Endodermal cell (in vitro differentiated cells): ENCODE data around the gene CPLANE1. TPM values are rescaled to one million over a fixed set of nuclear protein-coding genes. Genes with fewer than 3 reads are reported as not detected.

ENCODE experiments used
- DNase-seq: peaks from one replicate; pipeline ENCODE4 v3.0.0-alpha.2; 2017
- H3K27ac ChIP-seq: 2 replicates; pipeline ENCODE4 v1.5.1; 2013; ENCODE audit warnings: mild to moderate bottlenecking, low read depth, low read length, moderate library complexity
- H3K27me3 ChIP-seq: 2 replicates; pipeline ENCODE4 v1.6.1; 2013; ENCODE audit warnings: mild to moderate bottlenecking, low read length, moderate library complexity; ENCODE audit not compliant: insufficient read depth, control insufficient read depth, poor library complexity, severe bottlenecking
- H3K36me3 ChIP-seq: 2 replicates; pipeline ENCODE4 v1.7.0; 2013; ENCODE audit warnings: mild to moderate bottlenecking, low read length, moderate library complexity; ENCODE audit not compliant: control insufficient read depth, insufficient read depth
- H3K4me1 ChIP-seq: one replicate; pipeline ENCODE4 v1.7.0; 2013; ENCODE audit warnings: low read length; ENCODE audit not compliant: control insufficient read depth, insufficient read depth
- H3K4me3 ChIP-seq: 2 replicates; pipeline ENCODE4 v1.5.1; 2013; ENCODE audit warnings: mild to moderate bottlenecking, low read length, moderate library complexity
- H3K9ac ChIP-seq: 2 replicates; pipeline ENCODE4 v1.6.1; 2013; ENCODE audit warnings: mild to moderate bottlenecking, low read length, moderate library complexity; ENCODE audit not compliant: poor library complexity, severe bottlenecking; ENCODE audit errors: extremely low read depth
- H3K9me3 ChIP-seq: 2 replicates; pipeline ENCODE4 v1.6.1; 2013; ENCODE audit warnings: mild to moderate bottlenecking, low read length, moderate library complexity; ENCODE audit not compliant: control insufficient read depth
- H3K27ac Mint-ChIP-seq: 2 replicates; pipeline ENCODE4 v1.8.0; 2020; ENCODE audit warnings: mixed read lengths
- H3K27me3 Mint-ChIP-seq: 2 replicates; pipeline ENCODE4 v1.8.0; 2021; ENCODE audit warnings: mild to moderate bottlenecking, mixed read lengths; ENCODE audit not compliant: insufficient read depth
- H3K36me3 Mint-ChIP-seq: 2 replicates; pipeline ENCODE4 v1.8.0; 2020; ENCODE audit warnings: low read depth, mixed read lengths
- H3K4me1 Mint-ChIP-seq: 2 replicates; pipeline ENCODE4 v1.8.0; 2020; ENCODE audit warnings: mixed read lengths
- H3K4me3 Mint-ChIP-seq: 2 replicates; pipeline ENCODE4 v1.8.0; 2020; ENCODE audit warnings: mild to moderate bottlenecking, moderate library complexity, mixed read lengths
- H3K9me3 Mint-ChIP-seq: 2 replicates; pipeline ENCODE4 v1.8.0; 2020; ENCODE audit warnings: mild to moderate bottlenecking, mixed read lengths
- CTCF ChIP-seq: fragments of 200-600 bp; sonication (generic); conservative IDR thresholded peaks from 2 replicates; pipeline ENCODE4 v1.5.0; 2021; ENCODE audit warnings: antibody characterized with exemption, mild to moderate bottlenecking
- WGBS, 2 experiments: methylation state at CpG; one replicate each; pipeline versions ENCODE4 v1.1.5 to v1.1.7; 2013; ENCODE audit warnings: missing lambda C conversion rate in 2 of 2, mixed read lengths in 1 of 2; ENCODE audit not compliant: insufficient coverage in 1 of 2, insufficient read length in 1 of 2; 5-methylcytosine and 5-hydroxymethylcytosine counted together
- total RNA-seq, 2 donors: library from RNA; stranded (reverse); fragmentation: NEBNext Ultra II Directional in 1 of 2; extraction: Animal tissue kit (Norgen Biotek cat#: 25700) in 1 of 2; gene quantifications; 2 replicates in 1 of 2; 3 replicates in 1 of 2; pipeline ENCODE4 v1.2.1, GENCODE V29; 2021

The CPLANE1 gene
- total RNA-seq, 2 donors from 2014 or later, result 17.2 to 22.8 TPM

GRCh38 chr5:37166197-37166596 lies 83.0 kb downstream of the CPLANE1 start:
- no peaks in the 10 kb centered on the region for H3K27me3 ChIP-seq
- H3K4me1 ChIP-seq, result no peaks in the 10 kb centered on the region
- Mint-ChIP-seq H3K27ac (no peak overlapping the region), H3K27me3 (no peaks in the 10 kb centered on the region), H3K4me3 (no peak overlapping the region), H3K36me3 (peaks cover 41% of the 10 kb centered on the region), H3K4me1 (no peaks in the 10 kb centered on the region), H3K9me3 (no peaks in the 10 kb centered on the region)
- peaks cover 55% of the 10 kb centered on the region for H3K36me3 ChIP-seq
- 96% methylated on average over 3 of the region's 3 CpGs; no CpG with 5 or more reads in 1 of the 2 experiments for WGBS, 2 experiments
- no peak overlapping the region for H3K27ac ChIP-seq
- DNase-seq, result no peak
- H3K9ac ChIP-seq, result no peak overlapping the region
- TF ChIP-seq CTCF, result no peak
- no peak overlapping the region for H3K4me3 ChIP-seq
- H3K9me3 ChIP-seq, result no peaks in the 10 kb centered on the region

GRCh38 chr5:37165761-37166160 lies 83.4 kb downstream of the CPLANE1 start:
- no peaks in the 10 kb centered on the region for H3K9me3 ChIP-seq
- no peak overlapping the region for H3K27ac Mint-ChIP-seq
- no peaks in the 10 kb centered on the region for H3K27me3 Mint-ChIP-seq
- no peaks in the 10 kb centered on the region for H3K27me3 ChIP-seq
- WGBS, 2 experiments, result 100% methylated on average over 1 of the region's 1 CpG
- no peak for TF ChIP-seq CTCF
- H3K36me3 ChIP-seq, result peaks cover 51% of the 10 kb centered on the region
- no peak overlapping the region for H3K4me3 Mint-ChIP-seq
- no peak overlapping the region for H3K4me3 ChIP-seq
- H3K36me3 Mint-ChIP-seq, result peaks cover 41% of the 10 kb centered on the region
- no peaks in the 10 kb centered on the region for H3K4me1 ChIP-seq
- H3K9me3 Mint-ChIP-seq, result no peaks in the 10 kb centered on the region
- no peak overlapping the region for H3K9ac ChIP-seq
- H3K27ac ChIP-seq, result no peak overlapping the region
- DNase-seq, result no peak
- H3K4me1 Mint-ChIP-seq, result no peaks in the 10 kb centered on the region

- no peak for DNase-seq
- Mint-ChIP-seq H3K4me3 (no peak overlapping the region), H3K27me3 (no peaks in the 10 kb centered on the region), H3K27ac (no peak overlapping the region), H3K4me1 (no peaks in the 10 kb centered on the region), H3K9me3 (no peaks in the 10 kb centered on the region), H3K36me3 (peaks cover 29% of the 10 kb centered on the region)
- H3K4me3 ChIP-seq, result no peak overlapping the region
- H3K27ac ChIP-seq, result no peak overlapping the region
- H3K36me3 ChIP-seq, result peaks cover 69% of the 10 kb centered on the region
- 89 to 100% methylated on average over 1 to 2 of the region's 3 CpGs for WGBS, 2 experiments
- H3K9me3 ChIP-seq, result no peaks in the 10 kb centered on the region
- no peak overlapping the region for H3K9ac ChIP-seq
- TF ChIP-seq CTCF, result no peak
- H3K4me1 ChIP-seq, result no peaks in the 10 kb centered on the region
- H3K27me3 ChIP-seq, result no peaks in the 10 kb centered on the region
Measured at GRCh38 chr5:37153661-37154060, 95.5 kb downstream of the CPLANE1 start.
